GM19240 (cell line): Measurements from ENCODE around the gene HERC6.
"Not testable (repeated sequence)": the region's sequence is repeated elsewhere in the genome, so short reads cannot be mapped to it uniquely, and the experiment has no call there.

Experiments used
- DNase-seq: peaks from one replicate; pipeline ENCODE4 v3.0.0; 2011; ENCODE audit warnings: low spot score; ENCODE audit not compliant: insufficient read length

HERC6 gene

GRCh38 chr4:88446124-88446523 is 67.5 kb downstream of the HERC6 start:
- DNase-seq, result no peak

GRCh38 chr4:88447371-88448095 is 68.9 kb downstream of the HERC6 start:
- no peak for DNase-seq

GRCh38 chr4:88448211-88448765 is 69.6 kb downstream of the HERC6 start:
- not testable (repeated sequence) for DNase-seq

GRCh38 chr4:88448889-88449288 is 70.2 kb downstream of the HERC6 start:
- DNase-seq, result no peak

- DNase-seq, result no peak
These were observed 70.6 kb downstream of the HERC6 start for GRCh38 chr4:88449290-88449689.

- no peak for DNase-seq
These were observed 72.6 kb downstream of the HERC6 start for GRCh38 chr4:88451205-88451604.

- DNase-seq, result no peak
These were observed 74.3 kb downstream of the HERC6 start for GRCh38 chr4:88452912-88453311.

- DNase-seq, result peak; percentile 70
These were observed 78.1 kb downstream of the HERC6 start, which contains the start of gene HERC5 for GRCh38 chr4:88456670-88457306. Gene HERC5 (plus strand): TSS chr4:88457119. CDS start chr4:88457270, 151 bp downstream.

- DNase-seq, result peak; percentile 15
These were observed 78.9 kb downstream of the HERC6 start for GRCh38 chr4:88457307-88458103.

- DNase-seq, result no peak
These were observed 79.6 kb downstream of the HERC6 start for GRCh38 chr4:88458104-88458740.

GRCh38 chr4:88465653-88466192 is 87.1 kb downstream of the HERC6 start:
- DNase-seq, result no peak

GRCh38 chr4:88467392-88467791 is 88.7 kb downstream of the HERC6 start:
- DNase-seq, result no peak

- no peak for DNase-seq
These were observed 98.7 kb downstream of the HERC6 start for GRCh38 chr4:88477229-88477860.

- no peak for DNase-seq
These were observed 99.6 kb downstream of the HERC6 start for GRCh38 chr4:88478247-88478646.

GRCh38 chr4:88481537-88481936 is 102.9 kb downstream of the HERC6 start:
- no peak for DNase-seq

- DNase-seq, result no peak
These were observed 110.6 kb downstream of the HERC6 start for GRCh38 chr4:88489100-88489761.
